B cell (primary cell): ENCODE results near the gene MFF. TPM values are rescaled to one million over a fixed set of nuclear protein-coding genes. Genes with fewer than 3 reads are reported as not detected.

Experiments
- ATAC-seq: fragments of 200-7000 bp; cut with Tn5 transposase; one replicate; pipeline ENCODE4 v1.10.0; 2021; ENCODE audit warnings: low read depth, mild to moderate bottlenecking, moderate number of reproducible peaks, moderate library complexity
- CTCF ChIA-PET: fragments of 350-600 bp; sonication (Branson Sonifier 250); formaldehyde crosslinking; loops from one replicate; lab custom pipeline; 2021; ENCODE audit warnings: antibody characterized with exemption, inconsistent platforms; lab: Charles Lee
- POLR2A ChIA-PET: fragments of 350-600 bp; sonication (Branson Sonifier 250); formaldehyde crosslinking; loops from one replicate; lab custom pipeline; 2021; ENCODE audit warnings: antibody characterized with exemption; lab: Charles Lee
- DNase-seq: peaks from one replicate; pipeline ENCODE4 v3.0.0; 2013
- H2AFZ ChIP-seq: 2 replicates; pipeline ENCODE4 v1.6.1; 2012; ENCODE audit warnings: mild to moderate bottlenecking, low read depth, low read length; ENCODE audit not compliant: insufficient read depth, poor library complexity, severe bottlenecking
- H3K27ac ChIP-seq, 2 donors: 1 replicate in 1 of 2; 2 replicates in 1 of 2; pipeline ENCODE4 v1.5.1; 2012 to 2013; ENCODE audit warnings: low read length in 2 of 2, mild to moderate bottlenecking in 2 of 2, moderate library complexity in 1 of 2
- H3K27me3 ChIP-seq, 4 experiments: fragments of 200-600 bp in 1 of 4; sonication (generic) in 1 of 4; replicated peaks in 1 of 4; 1 replicate in 2 of 4; 2 replicates in 2 of 4; pipeline versions ENCODE4 v1.6.1 to v1.7.0; 2013 to 2016; ENCODE audit warnings: low read length in 3 of 4, mild to moderate bottlenecking in 2 of 4, mixed read lengths in 1 of 4, moderate library complexity in 1 of 4; ENCODE audit not compliant: insufficient read depth in 4 of 4, control insufficient read depth in 3 of 4; ENCODE audit errors: control extremely low read depth in 1 of 4
- H3K36me3 ChIP-seq, 2 experiments: replicated peaks in 1 of 2; 1 replicate in 1 of 2; 2 replicates in 1 of 2; pipeline versions ENCODE4 v1.6.1 to v1.7.1; 2013; ENCODE audit warnings: low read length in 1 of 2; ENCODE audit not compliant: insufficient read depth in 2 of 2, control insufficient read depth in 1 of 2; ENCODE audit errors: control extremely low read depth in 1 of 2, extremely low read depth in 1 of 2
- H3K4me1 ChIP-seq, 2 donors: fragments of 200-600 bp in 1 of 2; sonication (generic) in 1 of 2; 1 replicate in 1 of 2; 2 replicates in 1 of 2; pipeline versions ENCODE4 v1.5.1 to v1.6.1; 2013 to 2017; ENCODE audit warnings: low read length in 2 of 2; ENCODE audit not compliant: control insufficient read depth in 2 of 2, insufficient read depth in 2 of 2
- H3K4me2 ChIP-seq: replicated peaks from 2 replicates; pipeline ENCODE3; 2012; ENCODE audit warnings: mild to moderate bottlenecking, low read depth, low read length; ENCODE audit not compliant: poor library complexity, severe bottlenecking
- H3K4me3 ChIP-seq, 5 experiments: fragments of 200-600 bp in 1 of 5; sonication (generic) in 1 of 5; 1 replicate in 3 of 5; 2 replicates in 2 of 5; pipeline versions ENCODE4 v1.5.1 to v1.7.0; 2011 to 2016; ENCODE audit warnings: low read length in 4 of 5, mild to moderate bottlenecking in 4 of 5, low read depth in 2 of 5, control low read depth in 1 of 5, moderate library complexity in 1 of 5; ENCODE audit not compliant: insufficient read depth in 1 of 5; ENCODE audit errors: control extremely low read depth in 1 of 5, extremely low read depth in 1 of 5
- H3K79me2 ChIP-seq: fragments of 200-600 bp; sonication (generic); one replicate; pipeline ENCODE4 v1.6.0; 2016; ENCODE audit warnings: low read length; ENCODE audit not compliant: control insufficient read depth, insufficient read depth
- H3K9ac ChIP-seq: fragments of 200-600 bp; sonication (generic); 2 replicates; pipeline ENCODE4 v1.6.1; 2017; ENCODE audit warnings: mild to moderate bottlenecking, low read length, moderate library complexity
- H3K9me3 ChIP-seq, 3 donors: one replicate each; pipeline versions ENCODE4 v1.6.1 to v1.7.1; 2013; ENCODE audit warnings: low read length in 2 of 3; ENCODE audit not compliant: control insufficient read depth in 2 of 3, insufficient read depth in 1 of 3; ENCODE audit errors: control extremely low read depth in 1 of 3
- H4K20me1 ChIP-seq: 2 replicates; pipeline ENCODE4 v1.6.0; 2012; ENCODE audit warnings: mild to moderate bottlenecking, low read length; ENCODE audit not compliant: insufficient read depth, control insufficient read depth, poor library complexity, severe bottlenecking
- H3K27ac Mint-ChIP-seq: one replicate; pipeline ENCODE4 v1.8.0; 2021; ENCODE audit warnings: mixed read lengths
- H3K27me3 Mint-ChIP-seq: one replicate; pipeline ENCODE4 v1.8.0; 2021; ENCODE audit warnings: mixed read lengths
- H3K4me1 Mint-ChIP-seq: one replicate; pipeline ENCODE4 v1.8.0; 2021; ENCODE audit warnings: mixed read lengths
- H3K4me3 Mint-ChIP-seq: one replicate; pipeline ENCODE4 v1.8.0; 2021; ENCODE audit warnings: mixed read lengths
- H3K9me3 Mint-ChIP-seq: one replicate; pipeline ENCODE4 v1.8.0; 2022; ENCODE audit warnings: mixed read lengths; ENCODE audit not compliant: insufficient read depth
- EZH2 ChIP-seq: IDR thresholded peaks from 2 replicates; pipeline ENCODE4 v1.6.1; 2012; ENCODE audit warnings: borderline replicate concordance, low read depth, mild to moderate bottlenecking, moderate library complexity, low read length; ENCODE audit not compliant: insufficient read depth, poor library complexity, severe bottlenecking
- WGBS: methylation state at CpG from one replicate; pipeline ENCODE4 v1.1.5; 2013; ENCODE audit warnings: missing lambda C conversion rate; ENCODE audit not compliant: insufficient coverage; 5-methylcytosine and 5-hydroxymethylcytosine counted together
- intact Hi-C: fragments of 100-400 bp; cut with micrococcal nuclease; formaldehyde crosslinking; loops from one replicate; pipeline ENCODE4 v1.10.0; 2022
- polyA plus RNA-seq: library from polyadenylated mRNA; depleted of rRNA; stranded (reverse); fragments of >200 nt; gene quantifications from 2 replicates; pipeline ENCODE4 v1.2.3, GENCODE V29; 2012
- total RNA-seq, 2 donors: library from RNA; stranded (reverse); fragments of 120-200 nt in 1 of 2; gene quantifications; 1 replicate in 1 of 2; 2 replicates in 1 of 2; pipeline versions ENCODE4 v1.2.3 to v1.2.4, GENCODE V29; 2013 to 2022
- TF ChIP-seq, protein P1 (sequence below): fragments of 200-600 bp; IDR thresholded peaks from one replicate; pipeline ENCODE4 v1.8.0; 2022; ENCODE audit warnings: antibody characterized with exemption, mild to moderate bottlenecking

MFF gene
- total and polyA plus RNA-seq, 2 donors (not counting 1 experiment from before 2014, with no cell fraction given), result 55.0 to 70.4 TPM

DNA sequence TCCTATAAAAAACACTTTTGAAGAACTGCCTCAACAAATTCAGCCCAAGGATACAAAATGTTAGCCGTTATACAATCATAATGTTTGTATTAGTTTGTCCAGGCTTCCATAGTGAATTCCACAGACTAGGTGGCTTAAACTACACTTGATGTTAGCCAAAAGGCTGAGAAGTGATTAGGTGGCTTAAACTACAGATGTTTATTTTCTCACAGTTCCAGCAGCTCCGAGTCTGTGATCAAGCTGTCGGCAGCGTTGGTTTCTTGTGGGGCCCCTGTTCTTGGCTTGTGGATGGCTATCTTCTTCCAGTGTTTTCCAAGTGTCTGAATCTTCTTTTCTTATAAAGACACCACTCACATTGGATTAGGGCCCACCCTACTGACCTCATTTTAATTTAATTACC is 31.5 kb upstream of the MFF start:
- POLR2A ChIA-PET, result no interaction called here
- no peaks in the 10 kb centered on the region for H3K4me1 ChIP-seq
- WGBS, result 100% methylated on average over 4 of the region's 4 CpGs
- H3K9me3 ChIP-seq, result no peaks in the 10 kb centered on the region
- H3K27me3 ChIP-seq, result no peaks in the 10 kb centered on the region
- Mint-ChIP-seq H3K27ac (no peak overlapping the region), H3K4me1 (no peaks in the 10 kb centered on the region), H3K4me3 (no peak overlapping the region), H3K27me3 (no peaks in the 10 kb centered on the region), H3K9me3 (no peaks in the 10 kb centered on the region)
- H3K27ac ChIP-seq, result no peak overlapping the region
- no peaks in the 10 kb centered on the region for H3K79me2 ChIP-seq
- DNase-seq (no peak), ATAC-seq (no peak)
- CTCF ChIA-PET, result no interaction called here
- H4K20me1 ChIP-seq, result no peaks in the 10 kb centered on the region
- peaks cover 0 to 10% of the 10 kb centered on the region in 2 experiments for H3K36me3 ChIP-seq
- H3K9ac ChIP-seq, result no peak overlapping the region
- TF ChIP-seq, protein P1, sequence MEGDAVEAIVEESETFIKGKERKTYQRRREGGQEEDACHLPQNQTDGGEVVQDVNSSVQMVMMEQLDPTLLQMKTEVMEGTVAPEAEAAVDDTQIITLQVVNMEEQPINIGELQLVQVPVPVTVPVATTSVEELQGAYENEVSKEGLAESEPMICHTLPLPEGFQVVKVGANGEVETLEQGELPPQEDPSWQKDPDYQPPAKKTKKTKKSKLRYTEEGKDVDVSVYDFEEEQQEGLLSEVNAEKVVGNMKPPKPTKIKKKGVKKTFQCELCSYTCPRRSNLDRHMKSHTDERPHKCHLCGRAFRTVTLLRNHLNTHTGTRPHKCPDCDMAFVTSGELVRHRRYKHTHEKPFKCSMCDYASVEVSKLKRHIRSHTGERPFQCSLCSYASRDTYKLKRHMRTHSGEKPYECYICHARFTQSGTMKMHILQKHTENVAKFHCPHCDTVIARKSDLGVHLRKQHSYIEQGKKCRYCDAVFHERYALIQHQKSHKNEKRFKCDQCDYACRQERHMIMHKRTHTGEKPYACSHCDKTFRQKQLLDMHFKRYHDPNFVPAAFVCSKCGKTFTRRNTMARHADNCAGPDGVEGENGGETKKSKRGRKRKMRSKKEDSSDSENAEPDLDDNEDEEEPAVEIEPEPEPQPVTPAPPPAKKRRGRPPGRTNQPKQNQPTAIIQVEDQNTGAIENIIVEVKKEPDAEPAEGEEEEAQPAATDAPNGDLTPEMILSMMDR, result no peak
- TF ChIP-seq EZH2, result no peak
- H3K4me2 ChIP-seq, result no peak overlapping the region
- H2AFZ ChIP-seq, result no peak overlapping the region
- no peak overlapping the region for H3K4me3 ChIP-seq
- intact Hi-C loops, result no loop called here

DNA sequence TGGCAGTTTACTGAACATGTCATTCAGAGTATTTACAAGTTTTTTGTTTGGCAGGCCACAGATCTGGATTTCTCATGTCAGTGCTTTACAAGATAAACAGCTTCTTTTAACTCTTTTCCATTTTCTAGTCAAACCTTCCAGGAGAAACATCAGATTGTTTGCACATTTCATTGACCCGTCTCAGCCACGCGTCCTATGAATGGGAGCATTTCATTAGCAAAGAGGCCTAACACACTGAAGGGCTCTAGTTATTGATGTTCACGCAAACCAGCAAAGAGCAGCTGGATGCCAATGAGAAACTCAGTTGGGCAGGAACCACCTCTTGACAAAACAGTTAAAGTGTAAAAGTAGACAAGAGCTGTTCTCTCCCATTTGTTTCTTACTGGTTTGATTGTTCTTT is 29.2 kb upstream of the MFF start:
- intact Hi-C loops, result no loop called here
- no peaks in the 10 kb centered on the region for H3K4me1 ChIP-seq
- CTCF ChIA-PET, result no interaction called here
- TF ChIP-seq, protein P1, result no peak
- no peak for TF ChIP-seq EZH2
- no peaks in the 10 kb centered on the region for H4K20me1 ChIP-seq
- POLR2A ChIA-PET, result no interaction called here
- no peak overlapping the region for H3K27ac ChIP-seq
- no peak overlapping the region for H3K4me3 Mint-ChIP-seq
- H3K4me3 ChIP-seq, result no peak overlapping the region
- DNase-seq (no peak), ATAC-seq (no peak)
- WGBS, result 98% methylated on average over 3 of the region's 4 CpGs
- H3K27me3 ChIP-seq, result no peaks in the 10 kb centered on the region
- no peaks in the 10 kb centered on the region for H3K4me1 Mint-ChIP-seq
- no peak overlapping the region for H3K9ac ChIP-seq
- H3K27me3 Mint-ChIP-seq, result no peaks in the 10 kb centered on the region
- no peaks in the 10 kb centered on the region for H3K9me3 Mint-ChIP-seq
- H3K79me2 ChIP-seq, result no peaks in the 10 kb centered on the region
- H3K4me2 ChIP-seq, result no peak overlapping the region
- no peak overlapping the region for H2AFZ ChIP-seq
- no peaks in the 10 kb centered on the region for H3K9me3 ChIP-seq
- H3K36me3 ChIP-seq, result peaks cover 0 to 8% of the 10 kb centered on the region in 2 experiments
- H3K27ac Mint-ChIP-seq, result no peak overlapping the region
